Measurements from ENCODE around the gene INAFM2.

GRCh38 chr15:40337597-40337996 lies 14.1 kb downstream of the INAFM2 start:
- no peak for TF ChIP-seq POLR2AphosphoS5 (IDR thresholded peaks at IDR 0.05; ENCODE audit: low read depth, low read length)
- TF ChIP-seq SIN3A (IDR thresholded peaks at IDR 0.05; ENCODE audit: borderline replicate concordance, insufficient read depth, low read length), result no peak
- TF ChIP-seq TAF1 (IDR thresholded peaks at IDR 0.05; ENCODE audit: borderline replicate concordance, insufficient read depth, low read length), result no peak
- TF ChIP-seq REST (IDR thresholded peaks at IDR 0.05; ENCODE audit: insufficient read depth in 1 of 2, low read depth in 2 of 2, low read length in 2 of 2), result no peak
- no peak for TF ChIP-seq FOXP2 (optimal IDR thresholded peaks at IDR 0.05; ENCODE audit: borderline replicate concordance, extremely low read depth, extremely low read length, insufficient read depth)
